ENCODE data around the gene PLIN5.
A peak's percentile ranks its signal among the peaks of the same experiment; 100 is the strongest.

PLIN5 gene

GRCh38 chr19:4492337-4493103 is 42.5 kb downstream of the PLIN5 start:
- no peak for DNase-seq (ENCODE audit: low read depth, low spot score)

- no peak for DNase-seq (ENCODE audit: low read depth, low spot score)
Measured at GRCh38 chr19:4491446-4491845, 43.6 kb downstream of the PLIN5 start.

GRCh38 chr19:4488496-4488895 is 46.5 kb downstream of the PLIN5 start:
- DNase-seq (ENCODE audit: low read depth, low spot score) = no peak

- no peak for DNase-seq (ENCODE audit: low read depth, low spot score)
Measured at GRCh38 chr19:4487572-4487971, 47.5 kb downstream of the PLIN5 start.

- DNase-seq (ENCODE audit: low read depth, low spot score) = no peak
Measured at GRCh38 chr19:4483385-4483784, 51.6 kb downstream of the PLIN5 start.

GRCh38 chr19:4482721-4483364 is 52.2 kb downstream of the PLIN5 start:
- DNase-seq (ENCODE audit: low read depth, low spot score) = no peak

- DNase-seq (ENCODE audit: low read depth, low spot score) = no peak
Measured at GRCh38 chr19:4477034-4477801, 57.8 kb downstream of the PLIN5 start.

GRCh38 chr19:4474514-4475022 is 60.5 kb downstream of the PLIN5 start:
- DNase-seq (ENCODE audit: low read depth, low spot score) = peak; percentile 46

- DNase-seq (ENCODE audit: low read depth, low spot score) = no peak
Measured at GRCh38 chr19:4473763-4474513, 61.1 kb downstream of the PLIN5 start.

GRCh38 chr19:4473011-4473762 is 61.8 kb downstream of the PLIN5 start:
- no peak for DNase-seq (ENCODE audit: low read depth, low spot score)
